DOHH2 (cell line): Measurements from ENCODE around the gene PROC.

ENCODE experiments used
- EZH2phosphoT487 ChIP-seq: fragments of 200-600 bp; sonication (generic); IDR thresholded peaks from 2 replicates; pipeline ENCODE4 v1.6.1; 2017; ENCODE audit warnings: borderline replicate concordance, mild to moderate bottlenecking, antibody characterized with exemption, low read length, moderate library complexity, mixed read lengths
- TF ChIP-seq, protein P1 (sequence below): fragments of 200-600 bp; sonication (generic); IDR thresholded peaks from one replicate; pipeline ENCODE4 v1.5.1; 2014; ENCODE audit warnings: antibody characterized with exemption, mild to moderate bottlenecking, low read depth, low read length; ENCODE audit not compliant: poor library complexity, severe bottlenecking

- TF ChIP-seq, protein P1, sequence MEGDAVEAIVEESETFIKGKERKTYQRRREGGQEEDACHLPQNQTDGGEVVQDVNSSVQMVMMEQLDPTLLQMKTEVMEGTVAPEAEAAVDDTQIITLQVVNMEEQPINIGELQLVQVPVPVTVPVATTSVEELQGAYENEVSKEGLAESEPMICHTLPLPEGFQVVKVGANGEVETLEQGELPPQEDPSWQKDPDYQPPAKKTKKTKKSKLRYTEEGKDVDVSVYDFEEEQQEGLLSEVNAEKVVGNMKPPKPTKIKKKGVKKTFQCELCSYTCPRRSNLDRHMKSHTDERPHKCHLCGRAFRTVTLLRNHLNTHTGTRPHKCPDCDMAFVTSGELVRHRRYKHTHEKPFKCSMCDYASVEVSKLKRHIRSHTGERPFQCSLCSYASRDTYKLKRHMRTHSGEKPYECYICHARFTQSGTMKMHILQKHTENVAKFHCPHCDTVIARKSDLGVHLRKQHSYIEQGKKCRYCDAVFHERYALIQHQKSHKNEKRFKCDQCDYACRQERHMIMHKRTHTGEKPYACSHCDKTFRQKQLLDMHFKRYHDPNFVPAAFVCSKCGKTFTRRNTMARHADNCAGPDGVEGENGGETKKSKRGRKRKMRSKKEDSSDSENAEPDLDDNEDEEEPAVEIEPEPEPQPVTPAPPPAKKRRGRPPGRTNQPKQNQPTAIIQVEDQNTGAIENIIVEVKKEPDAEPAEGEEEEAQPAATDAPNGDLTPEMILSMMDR, result no peak
- TF ChIP-seq EZH2phosphoT487, result no peak
Observed at GRCh38 chr2:127377262-127377661, 41.0 kb upstream of the PROC start.
